HepG2 (cell line): Measurements from ENCODE around the gene OSGIN1. TPM values are rescaled to one million over a fixed set of nuclear protein-coding genes. Genes with fewer than 3 reads are reported as not detected.
A peak's percentile ranks its signal among the peaks of the same experiment; 100 is the strongest.

ENCODE experiments used
- FOSL1 ChIP-seq: sonication (generic); formaldehyde crosslinking; IDR thresholded peaks from 2 replicates; pipeline ENCODE4 v1.9.0; 2021; ENCODE audit warnings: missing genetic modification reagents, borderline replicate concordance
- IKZF1 ChIP-seq: fragments of 450-650 bp; IDR thresholded peaks from 2 replicates; pipeline ENCODE4 v1.7.1; 2016
- ISL2 ChIP-seq: sonication (generic); formaldehyde crosslinking; IDR thresholded peaks from 2 replicates; pipeline ENCODE4 v1.5.0; 2020; ENCODE audit warnings: missing genetic modification reagents
- MED8 ChIP-seq: sonication (generic); formaldehyde crosslinking; IDR thresholded peaks from 2 replicates; pipeline ENCODE4 v1.8.1; 2023; ENCODE audit warnings: mild to moderate bottlenecking, missing genetic modification reagents; ENCODE audit not compliant: insufficient replicate concordance
- MXD4 ChIP-seq: IDR thresholded peaks from 2 replicates; pipeline ENCODE4 v1.6.1; 2016; ENCODE audit warnings: mild to moderate bottlenecking, missing biosample characterization, missing genetic modification reagents
- MZF1 ChIP-seq: sonication (generic); formaldehyde crosslinking; IDR thresholded peaks from 2 replicates; pipeline ENCODE4 v1.8.1; 2023; ENCODE audit warnings: mild to moderate bottlenecking, missing genetic modification reagents, borderline replicate concordance
- NR2C2 ChIP-seq: sonication (generic); formaldehyde crosslinking; IDR thresholded peaks from 2 replicates; pipeline ENCODE4 v1.4.0; 2020; ENCODE audit warnings: missing genetic modification reagents, mild to moderate bottlenecking, moderate library complexity, borderline replicate concordance
- POLR2AphosphoS5 ChIP-seq: IDR thresholded peaks from 2 replicates; pipeline ENCODE4 v1.6.1; 2012; ENCODE audit warnings: low read depth, low read length
- RAD51 ChIP-seq: fragments of 450-650 bp; IDR thresholded peaks from 2 replicates; pipeline ENCODE4 v1.6.1; 2016; ENCODE audit warnings: borderline replicate concordance
- RBFOX2 ChIP-seq: fragments of 200-400 bp; formaldehyde crosslinking; IDR thresholded peaks from 2 replicates; pipeline ENCODE4 v1.6.1; 2017; ENCODE audit warnings: low read depth, mild to moderate bottlenecking, low read length
- RXRB ChIP-seq: IDR thresholded peaks from 2 replicates; pipeline ENCODE4 v1.6.1; 2016; ENCODE audit warnings: borderline replicate concordance, missing genetic modification reagents, missing compliant biosample characterization
- U2AF1 ChIP-seq: fragments of 200-400 bp; formaldehyde crosslinking; optimal IDR thresholded peaks from 2 replicates; pipeline ENCODE3; 2017; ENCODE audit warnings: mild to moderate bottlenecking, low read depth, low read length
- ZFP90 ChIP-seq: sonication (generic); formaldehyde crosslinking; IDR thresholded peaks from 2 replicates; pipeline ENCODE4 v1.8.0; 2022; ENCODE audit warnings: missing genetic modification reagents, mild to moderate bottlenecking, inconsistent platforms, borderline replicate concordance
- ZNF17 ChIP-seq: sonication (generic); formaldehyde crosslinking; IDR thresholded peaks from 2 replicates; pipeline ENCODE4 v1.5.0; 2020; ENCODE audit warnings: mild to moderate bottlenecking, missing genetic modification reagents
- ZNF629 ChIP-seq: sonication (generic); formaldehyde crosslinking; conservative IDR thresholded peaks from 2 replicates; pipeline ENCODE4 v1.5.0; 2020; ENCODE audit warnings: missing genetic modification reagents
- ZNF747 ChIP-seq: sonication (generic); formaldehyde crosslinking; IDR thresholded peaks from 2 replicates; pipeline ENCODE4 v1.8.1; 2023; ENCODE audit warnings: missing genetic modification reagents, mild to moderate bottlenecking, borderline replicate concordance
- ZNF772 ChIP-seq: sonication (generic); formaldehyde crosslinking; IDR thresholded peaks from 2 replicates; pipeline ENCODE4 v1.5.0; 2020; ENCODE audit warnings: mild to moderate bottlenecking, missing genetic modification reagents
- polyA plus RNA-seq, 8 experiments: library from polyadenylated mRNA; depleted of rRNA in 3 of 8; stranded (reverse) in 7 of 8; unstranded in 1 of 8; fragments of >200 nt; fragmentation: Illumina TruSeq in 4 of 8; extraction: Trizol in 4 of 8; gene quantifications; 2 replicates each; pipeline versions ENCODE4 v1.2.1 to v1.2.3, GENCODE V29; 2011 to 2016; ENCODE audit warnings: low read depth in 4 of 8, missing spikeins in 1 of 8, mixed read lengths in 1 of 8; ENCODE audit not compliant: insufficient read depth in 1 of 8
- total RNA-seq, 5 experiments: library from RNA; depleted of rRNA; stranded (reverse); fragments of >200 nt; fragmentation: Illumina TruSeq; extraction: Trizol; gene quantifications; 2 replicates each; pipeline ENCODE4 v1.2.3, GENCODE V29; 2016; ENCODE audit warnings: low read depth in 1 of 5
- TF ChIP-seq, protein P1 (sequence below): sonication (generic); formaldehyde crosslinking; IDR thresholded peaks from 2 replicates; pipeline ENCODE4 v1.5.0; 2020; ENCODE audit warnings: missing genetic modification reagents
- TF ChIP-seq, protein P2 (sequence below): sonication (generic); formaldehyde crosslinking; IDR thresholded peaks from 2 replicates; pipeline ENCODE4 v1.5.0; 2020; ENCODE audit warnings: mild to moderate bottlenecking, missing genetic modification reagents
- TF ChIP-seq, protein P3 (sequence below), 2 experiments: IDR thresholded peaks; 2 replicates each; pipeline ENCODE4 v1.6.1; 2011 to 2012; ENCODE audit warnings: low read length in 2 of 2, borderline replicate concordance in 1 of 2, low read depth in 1 of 2, mild to moderate bottlenecking in 1 of 2, moderate library complexity in 1 of 2
- TF ChIP-seq, protein P4 (sequence below): IDR thresholded peaks from 2 replicates; pipeline ENCODE4 v1.6.1; 2016; ENCODE audit warnings: low read depth, control low read depth

Gene OSGIN1
- total and polyA plus RNA-seq, 2 of the 13 experiments (the other 11 are each of a cell fraction or from before 2014, with no cell fraction given), result 20.5 to 27.1 TPM

DNA sequence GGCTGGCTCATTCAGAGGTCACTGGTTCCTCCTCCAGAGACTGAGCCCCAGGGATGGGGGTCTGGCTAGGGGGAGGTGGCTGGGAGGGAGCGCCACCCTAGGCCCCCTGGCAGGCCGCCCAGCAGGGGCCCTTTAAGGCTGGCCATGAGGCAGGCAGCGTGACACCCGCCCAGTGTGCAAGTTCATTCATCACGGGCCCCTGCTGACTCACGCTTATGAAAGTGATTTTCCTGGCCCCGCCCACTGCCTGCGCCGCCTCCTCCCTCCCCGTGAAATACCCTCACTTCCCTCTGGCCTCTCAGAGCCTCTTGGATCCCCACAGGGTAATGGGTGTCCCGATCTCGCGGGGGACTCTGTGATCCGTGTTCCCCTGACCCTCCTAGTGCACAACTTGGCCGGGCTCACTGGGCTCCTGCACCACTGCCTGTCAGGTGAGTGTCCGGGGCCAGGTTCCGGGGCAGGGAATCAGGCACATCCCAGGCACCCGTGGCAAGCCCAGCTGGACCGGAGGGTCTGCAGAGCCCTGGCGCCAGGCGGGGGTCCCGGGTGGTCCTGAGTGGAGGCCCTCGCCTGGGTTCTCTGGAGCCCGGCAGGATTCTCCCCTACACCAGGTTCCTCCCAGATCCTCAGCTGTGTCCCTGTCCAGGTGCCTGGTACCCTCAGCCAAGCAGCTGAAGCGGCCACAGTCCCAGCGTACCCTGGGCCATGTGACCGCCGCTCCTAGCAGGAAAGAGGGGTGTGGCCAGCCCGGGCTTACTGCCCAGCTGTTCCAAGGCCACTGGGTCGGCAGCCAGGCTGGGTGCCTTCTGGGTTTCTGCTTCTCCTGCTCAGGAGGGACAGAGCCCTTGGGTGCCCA lies at the start of gene OSGIN1 (continued):
- TF ChIP-seq U2AF1 (no peak), NR2C2 (peak; percentile 59; the same call in 1 of the 2 replicates), RAD51 (no peak), POLR2AphosphoS5 (peak; percentile 95), ZNF17 (CRISPR knock-in tag) (peak; percentile 76; the same call in 1 of the 2 replicates), RXRB (CRISPR knock-in tag) (peak; percentile 59), IKZF1 (no peak), MED8 (peak; percentile 64), MXD4 (CRISPR knock-in tag) (peak; percentile 84), ISL2 (CRISPR knock-in tag) (peak; percentile 61), RBFOX2 (peak; percentile 92), ZNF747 (CRISPR knock-in tag) (peak; percentile 92; the same call in 1 of the 2 replicates), ZNF629 (CRISPR knock-in tag) (peak; percentile 95), MZF1 (CRISPR knock-in tag) (no peak; the same call in 1 of the 2 replicates), ZFP90 (peak; percentile 78; the same call in 1 of the 2 replicates), ZNF772 (CRISPR knock-in tag) (no peak; the same call in none of the 2 replicates), FOSL1 (CRISPR knock-in tag) (peak; percentile 88)
- TF ChIP-seq, protein P1, sequence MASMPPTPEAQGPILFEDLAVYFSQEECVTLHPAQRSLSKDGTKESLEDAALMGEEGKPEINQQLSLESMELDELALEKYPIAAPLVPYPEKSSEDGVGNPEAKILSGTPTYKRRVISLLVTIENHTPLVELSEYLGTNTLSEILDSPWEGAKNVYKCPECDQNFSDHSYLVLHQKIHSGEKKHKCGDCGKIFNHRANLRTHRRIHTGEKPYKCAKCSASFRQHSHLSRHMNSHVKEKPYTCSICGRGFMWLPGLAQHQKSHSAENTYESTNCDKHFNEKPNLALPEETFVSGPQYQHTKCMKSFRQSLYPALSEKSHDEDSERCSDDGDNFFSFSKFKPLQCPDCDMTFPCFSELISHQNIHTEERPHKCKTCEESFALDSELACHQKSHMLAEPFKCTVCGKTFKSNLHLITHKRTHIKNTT (CRISPR knock-in tag), result no peak
- TF ChIP-seq, protein P2, sequence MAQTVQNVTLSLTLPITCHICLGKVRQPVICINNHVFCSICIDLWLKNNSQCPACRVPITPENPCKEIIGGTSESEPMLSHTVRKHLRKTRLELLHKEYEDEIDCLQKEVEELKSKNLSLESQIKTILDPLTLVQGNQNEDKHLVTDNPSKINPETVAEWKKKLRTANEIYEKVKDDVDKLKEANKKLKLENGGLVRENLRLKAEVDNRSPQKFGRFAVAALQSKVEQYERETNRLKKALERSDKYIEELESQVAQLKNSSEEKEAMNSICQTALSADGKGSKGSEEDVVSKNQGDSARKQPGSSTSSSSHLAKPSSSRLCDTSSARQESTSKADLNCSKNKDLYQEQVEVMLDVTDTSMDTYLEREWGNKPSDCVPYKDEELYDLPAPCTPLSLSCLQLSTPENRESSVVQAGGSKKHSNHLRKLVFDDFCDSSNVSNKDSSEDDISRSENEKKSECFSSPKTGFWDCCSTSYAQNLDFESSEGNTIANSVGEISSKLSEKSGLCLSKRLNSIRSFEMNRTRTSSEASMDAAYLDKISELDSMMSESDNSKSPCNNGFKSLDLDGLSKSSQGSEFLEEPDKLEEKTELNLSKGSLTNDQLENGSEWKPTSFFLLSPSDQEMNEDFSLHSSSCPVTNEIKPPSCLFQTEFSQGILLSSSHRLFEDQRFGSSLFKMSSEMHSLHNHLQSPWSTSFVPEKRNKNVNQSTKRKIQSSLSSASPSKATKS, result no peak
- TF ChIP-seq, protein P3, sequence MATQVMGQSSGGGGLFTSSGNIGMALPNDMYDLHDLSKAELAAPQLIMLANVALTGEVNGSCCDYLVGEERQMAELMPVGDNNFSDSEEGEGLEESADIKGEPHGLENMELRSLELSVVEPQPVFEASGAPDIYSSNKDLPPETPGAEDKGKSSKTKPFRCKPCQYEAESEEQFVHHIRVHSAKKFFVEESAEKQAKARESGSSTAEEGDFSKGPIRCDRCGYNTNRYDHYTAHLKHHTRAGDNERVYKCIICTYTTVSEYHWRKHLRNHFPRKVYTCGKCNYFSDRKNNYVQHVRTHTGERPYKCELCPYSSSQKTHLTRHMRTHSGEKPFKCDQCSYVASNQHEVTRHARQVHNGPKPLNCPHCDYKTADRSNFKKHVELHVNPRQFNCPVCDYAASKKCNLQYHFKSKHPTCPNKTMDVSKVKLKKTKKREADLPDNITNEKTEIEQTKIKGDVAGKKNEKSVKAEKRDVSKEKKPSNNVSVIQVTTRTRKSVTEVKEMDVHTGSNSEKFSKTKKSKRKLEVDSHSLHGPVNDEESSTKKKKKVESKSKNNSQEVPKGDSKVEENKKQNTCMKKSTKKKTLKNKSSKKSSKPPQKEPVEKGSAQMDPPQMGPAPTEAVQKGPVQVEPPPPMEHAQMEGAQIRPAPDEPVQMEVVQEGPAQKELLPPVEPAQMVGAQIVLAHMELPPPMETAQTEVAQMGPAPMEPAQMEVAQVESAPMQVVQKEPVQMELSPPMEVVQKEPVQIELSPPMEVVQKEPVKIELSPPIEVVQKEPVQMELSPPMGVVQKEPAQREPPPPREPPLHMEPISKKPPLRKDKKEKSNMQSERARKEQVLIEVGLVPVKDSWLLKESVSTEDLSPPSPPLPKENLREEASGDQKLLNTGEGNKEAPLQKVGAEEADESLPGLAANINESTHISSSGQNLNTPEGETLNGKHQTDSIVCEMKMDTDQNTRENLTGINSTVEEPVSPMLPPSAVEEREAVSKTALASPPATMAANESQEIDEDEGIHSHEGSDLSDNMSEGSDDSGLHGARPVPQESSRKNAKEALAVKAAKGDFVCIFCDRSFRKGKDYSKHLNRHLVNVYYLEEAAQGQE (IDR thresholded peaks at IDR 0.05; ENCODE audit: borderline replicate concordance in 1 of 2, low read depth in 1 of 2, low read length in 2 of 2), result peak in 1 of 2 experiments; percentile 21; a peak in 1 of 4 replicates
- TF ChIP-seq, protein P4, sequence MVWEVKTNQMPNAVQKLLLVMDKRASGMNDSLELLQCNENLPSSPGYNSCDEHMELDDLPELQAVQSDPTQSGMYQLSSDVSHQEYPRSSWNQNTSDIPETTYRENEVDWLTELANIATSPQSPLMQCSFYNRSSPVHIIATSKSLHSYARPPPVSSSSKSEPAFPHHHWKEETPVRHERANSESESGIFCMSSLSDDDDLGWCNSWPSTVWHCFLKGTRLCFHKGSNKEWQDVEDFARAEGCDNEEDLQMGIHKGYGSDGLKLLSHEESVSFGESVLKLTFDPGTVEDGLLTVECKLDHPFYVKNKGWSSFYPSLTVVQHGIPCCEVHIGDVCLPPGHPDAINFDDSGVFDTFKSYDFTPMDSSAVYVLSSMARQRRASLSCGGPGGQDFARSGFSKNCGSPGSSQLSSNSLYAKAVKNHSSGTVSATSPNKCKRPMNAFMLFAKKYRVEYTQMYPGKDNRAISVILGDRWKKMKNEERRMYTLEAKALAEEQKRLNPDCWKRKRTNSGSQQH, result peak; percentile 88
